Measurements from ENCODE around the gene DHX34.
"Not testable (repeated sequence)": the region's sequence is repeated elsewhere in the genome, so short reads cannot be mapped to it uniquely, and the experiment has no call there.

DHX34 gene

GRCh38 chr19:47324502-47324901 is 24.6 kb upstream of the DHX34 start:
- no peak for DNase-seq

DNA sequence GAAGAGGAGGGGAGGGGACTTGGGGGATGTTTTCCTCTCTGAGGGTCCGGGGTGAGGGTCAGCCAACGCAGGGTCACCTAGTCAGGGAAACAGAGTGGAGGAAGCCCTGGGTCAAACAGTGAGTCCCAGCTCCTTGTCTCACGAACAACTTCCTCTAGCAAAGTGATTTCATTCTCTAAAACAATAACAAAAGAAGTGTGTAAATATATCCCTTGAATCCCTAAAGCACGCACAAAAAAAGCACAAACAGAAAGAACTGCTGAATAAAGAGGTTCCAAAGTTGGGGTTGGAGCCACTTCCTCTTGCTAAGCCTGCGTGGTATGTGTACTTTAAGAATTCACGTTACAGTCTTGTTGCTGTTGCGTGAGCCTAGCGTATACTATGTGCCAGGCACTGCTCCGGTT is 18.6 kb upstream of the DHX34 start:
- DNase-seq, result no peak

DNA sequence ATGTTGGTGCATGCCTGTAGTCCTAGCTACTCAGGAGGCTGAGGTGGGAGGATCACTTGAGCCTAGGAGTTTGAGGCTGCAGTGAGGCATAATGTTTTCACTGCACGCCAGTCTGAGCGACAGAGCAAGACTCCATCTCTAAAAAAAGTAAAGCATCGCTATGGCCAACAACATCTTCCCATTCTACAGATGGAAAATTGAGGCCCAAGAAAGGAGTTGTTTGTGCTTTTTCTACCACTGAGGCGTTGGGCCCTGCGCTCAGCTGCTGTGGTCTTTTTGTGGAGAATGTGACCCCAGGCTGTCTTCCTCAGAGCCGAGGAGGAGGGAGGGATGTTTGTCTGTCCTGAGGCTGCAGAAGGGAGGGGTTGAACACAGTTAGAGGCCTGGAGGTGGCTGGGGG is 17.6 kb upstream of the DHX34 start:
- DNase-seq, result no peak

DNA sequence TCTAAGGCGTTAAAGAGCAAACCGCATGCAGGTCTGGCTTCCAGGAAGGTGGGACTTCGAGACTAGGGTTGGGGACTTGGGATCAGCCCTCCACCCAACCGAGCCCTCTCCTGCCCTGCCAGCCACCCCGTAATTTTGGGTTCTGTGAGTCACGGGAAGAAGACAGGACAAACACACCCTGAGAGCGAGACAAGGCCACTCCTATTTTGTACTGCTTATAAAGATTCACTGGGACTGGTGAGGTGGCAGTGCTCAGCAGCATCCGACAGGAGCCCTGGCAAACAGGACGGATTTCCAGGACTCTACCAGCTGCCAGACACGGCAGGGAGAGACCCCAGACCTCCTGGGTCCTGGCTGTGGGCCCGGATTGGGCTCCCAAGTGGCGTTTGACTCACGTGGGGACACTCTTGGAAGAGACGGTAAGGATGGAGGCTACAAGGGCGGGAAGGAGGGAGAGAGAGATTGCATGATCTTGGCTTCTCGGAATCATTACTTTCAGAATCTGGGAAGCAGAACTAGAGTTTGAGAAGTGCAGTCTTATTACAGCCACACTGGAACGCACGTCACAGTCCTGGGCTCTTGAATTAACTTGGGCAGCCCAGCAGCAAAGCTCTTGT is 17.1 kb upstream of the DHX34 start, which contains the start of gene C5AR2:
TSS of gene C5AR2 (plus strand) at position 245 of the 617 bp plus-strand sequence. CDS start 8,625 bp downstream, outside the sequence.
- DNase-seq, result no peak

GRCh38 chr19:47336765-47337718 is 12.1 kb upstream of the DHX34 start:
- peak; percentile 14 for DNase-seq

- no peak for DNase-seq
Measured at GRCh38 chr19:47339196-47339880, 9.8 kb upstream of the DHX34 start.

DNA sequence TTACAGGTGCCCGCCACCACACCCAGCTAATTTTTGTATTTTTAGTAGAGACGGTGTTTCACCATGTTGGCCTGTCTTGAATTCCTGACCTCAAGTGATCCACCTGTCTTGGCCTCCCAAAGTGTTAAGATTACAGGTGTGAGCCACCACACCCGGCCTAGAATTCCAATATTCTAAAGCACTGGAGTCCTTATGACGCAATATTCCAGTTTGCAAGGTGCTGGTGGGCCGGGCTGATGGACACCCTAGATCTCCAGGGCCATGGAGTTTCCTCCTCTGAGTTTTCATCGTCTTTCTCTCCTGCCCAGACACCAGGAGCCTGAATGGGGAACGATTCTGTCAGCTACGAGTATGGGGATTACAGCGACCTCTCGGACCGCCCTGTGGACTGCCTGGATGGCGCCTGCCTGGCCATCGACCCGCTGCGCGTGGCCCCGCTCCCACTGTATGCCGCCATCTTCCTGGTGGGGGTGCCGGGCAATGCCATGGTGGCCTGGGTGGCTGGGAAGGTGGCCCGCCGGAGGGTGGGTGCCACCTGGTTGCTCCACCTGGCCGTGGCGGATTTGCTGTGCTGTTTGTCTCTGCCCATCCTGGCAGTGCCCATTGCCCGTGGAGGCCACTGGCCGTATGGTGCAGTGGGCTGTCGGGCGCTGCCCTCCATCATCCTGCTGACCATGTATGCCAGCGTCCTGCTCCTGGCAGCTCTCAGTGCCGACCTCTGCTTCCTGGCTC is 8.5 kb upstream of the DHX34 start:
- no peak for DNase-seq

DNA sequence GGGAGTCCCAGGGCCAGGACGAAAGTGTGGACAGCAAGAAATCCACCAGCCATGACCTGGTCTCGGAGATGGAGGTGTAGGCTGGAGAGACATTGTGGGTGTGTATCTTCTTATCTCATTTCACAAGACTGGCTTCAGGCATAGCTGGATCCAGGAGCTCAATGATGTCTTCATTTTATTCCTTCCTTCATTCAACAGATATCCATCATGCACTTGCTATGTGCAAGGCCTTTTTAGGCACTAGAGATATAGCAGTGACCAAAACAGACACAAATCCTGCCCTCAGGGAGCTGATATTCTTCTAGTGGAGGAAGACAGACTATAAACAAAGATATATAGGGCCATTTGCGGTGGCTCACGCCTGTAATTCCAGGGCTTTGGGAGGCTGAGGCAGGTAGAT is 7.4 kb upstream of the DHX34 start:
- no peak for DNase-seq

GRCh38 chr19:47343194-47343802 is 5.8 kb upstream of the DHX34 start:
- no peak for DNase-seq

DNA sequence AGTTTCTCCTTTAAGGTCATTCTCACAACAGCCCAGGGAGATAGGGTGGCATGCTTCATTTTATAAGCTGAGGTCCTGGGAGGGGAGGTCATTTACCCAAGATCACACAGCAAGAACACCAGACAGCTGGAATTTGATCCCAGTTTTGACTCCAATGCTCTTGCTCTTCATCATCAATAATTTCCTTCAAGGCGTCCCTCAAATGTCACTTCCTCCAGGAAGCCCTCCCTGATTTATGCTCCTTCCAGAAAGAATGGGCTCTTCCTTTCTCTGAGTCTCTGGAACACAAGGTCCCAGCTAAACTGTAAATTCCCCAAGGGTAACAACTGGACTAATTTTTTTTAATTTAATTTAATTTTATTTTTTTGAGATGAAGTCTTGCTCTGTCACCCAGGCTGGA is 4.7 kb upstream of the DHX34 start:
- no peak for DNase-seq

DNA sequence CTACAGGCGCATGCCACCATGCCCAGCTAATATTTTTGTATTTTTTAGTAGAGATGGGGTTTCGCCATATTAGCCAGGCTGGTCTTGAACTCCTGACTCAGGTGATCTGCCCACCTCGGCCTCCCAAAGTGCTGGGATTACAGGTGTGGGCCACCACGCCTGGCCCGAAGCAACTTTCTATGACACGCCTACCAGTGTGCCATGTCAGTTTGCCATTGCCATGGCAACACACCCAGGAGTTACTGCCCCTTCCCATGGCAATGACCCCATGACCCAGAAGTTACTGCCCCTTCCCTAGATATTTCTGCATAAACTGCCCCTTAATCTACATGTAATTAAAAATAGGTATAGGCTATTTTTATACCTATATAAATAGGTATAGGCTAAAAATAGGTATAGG is 3.1 kb upstream of the DHX34 start:
- DNase-seq, result not testable (repeated sequence)

DNA sequence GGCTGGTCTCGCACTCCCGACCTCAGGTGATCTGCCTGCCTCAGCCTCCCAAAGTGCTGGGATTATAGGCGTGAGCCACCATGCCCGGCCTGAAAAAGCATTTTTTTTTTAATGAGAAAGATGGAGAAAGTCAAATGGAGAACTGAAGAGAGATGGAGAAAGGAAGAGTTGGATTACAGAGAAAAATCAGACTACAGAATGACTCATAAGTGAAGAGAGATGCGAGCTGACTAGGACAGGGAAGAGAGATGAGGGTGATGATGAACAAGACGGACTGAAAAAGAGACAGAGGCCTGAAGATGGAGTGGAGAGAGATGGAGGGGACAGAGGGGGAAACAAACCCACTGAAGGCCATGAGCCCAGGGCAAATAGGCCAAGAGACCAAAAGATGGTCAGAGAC is 1.5 kb downstream of the DHX34 start:
- DNase-seq, result peak; percentile 36

GRCh38 chr19:47351548-47351947 is 2.4 kb downstream of the DHX34 start:
- DNase-seq, result no peak

DNA sequence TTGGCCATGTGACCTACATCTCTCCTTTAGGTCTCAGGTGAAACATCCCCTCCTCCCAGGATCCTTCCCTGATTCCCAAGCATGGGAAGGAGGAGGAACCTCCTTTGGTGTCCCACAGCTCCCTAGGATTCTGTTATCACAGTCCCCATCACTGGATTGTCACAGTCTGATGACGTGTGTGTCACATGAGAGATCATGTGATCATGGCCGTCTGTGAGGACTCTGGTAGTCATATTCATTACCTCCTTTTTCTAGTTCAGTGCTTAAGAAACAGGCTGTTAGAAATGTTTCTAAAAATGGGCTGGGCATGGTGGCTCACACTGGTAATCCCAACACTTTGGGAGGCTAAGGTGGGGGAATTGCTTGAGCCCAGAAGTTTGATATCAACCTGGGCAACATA is 3.0 kb downstream of the DHX34 start:
- no peak for DNase-seq

GRCh38 chr19:47353307-47353712 is 4.2 kb downstream of the DHX34 start:
- DNase-seq, result no peak

DNA sequence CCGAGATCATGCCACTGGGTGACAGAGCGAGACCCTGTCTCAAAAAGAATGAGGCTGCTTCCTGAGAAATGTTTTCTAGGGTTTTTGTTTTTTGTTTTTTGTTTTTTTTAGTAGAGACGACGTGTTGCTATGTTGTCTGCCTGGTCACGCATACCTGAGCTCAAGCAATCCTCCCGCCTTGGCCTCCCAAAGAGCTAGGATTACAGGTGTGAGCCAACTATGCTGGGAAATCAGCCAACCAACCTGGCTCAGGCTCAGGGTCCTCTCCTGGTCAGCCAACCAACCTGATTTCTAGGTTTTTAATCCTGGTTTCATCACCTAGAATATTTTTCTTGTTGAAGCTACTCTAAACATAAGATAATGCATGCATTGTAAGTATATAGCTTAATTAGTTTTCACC is 7.8 kb downstream of the DHX34 start:
- no peak for DNase-seq

DNA sequence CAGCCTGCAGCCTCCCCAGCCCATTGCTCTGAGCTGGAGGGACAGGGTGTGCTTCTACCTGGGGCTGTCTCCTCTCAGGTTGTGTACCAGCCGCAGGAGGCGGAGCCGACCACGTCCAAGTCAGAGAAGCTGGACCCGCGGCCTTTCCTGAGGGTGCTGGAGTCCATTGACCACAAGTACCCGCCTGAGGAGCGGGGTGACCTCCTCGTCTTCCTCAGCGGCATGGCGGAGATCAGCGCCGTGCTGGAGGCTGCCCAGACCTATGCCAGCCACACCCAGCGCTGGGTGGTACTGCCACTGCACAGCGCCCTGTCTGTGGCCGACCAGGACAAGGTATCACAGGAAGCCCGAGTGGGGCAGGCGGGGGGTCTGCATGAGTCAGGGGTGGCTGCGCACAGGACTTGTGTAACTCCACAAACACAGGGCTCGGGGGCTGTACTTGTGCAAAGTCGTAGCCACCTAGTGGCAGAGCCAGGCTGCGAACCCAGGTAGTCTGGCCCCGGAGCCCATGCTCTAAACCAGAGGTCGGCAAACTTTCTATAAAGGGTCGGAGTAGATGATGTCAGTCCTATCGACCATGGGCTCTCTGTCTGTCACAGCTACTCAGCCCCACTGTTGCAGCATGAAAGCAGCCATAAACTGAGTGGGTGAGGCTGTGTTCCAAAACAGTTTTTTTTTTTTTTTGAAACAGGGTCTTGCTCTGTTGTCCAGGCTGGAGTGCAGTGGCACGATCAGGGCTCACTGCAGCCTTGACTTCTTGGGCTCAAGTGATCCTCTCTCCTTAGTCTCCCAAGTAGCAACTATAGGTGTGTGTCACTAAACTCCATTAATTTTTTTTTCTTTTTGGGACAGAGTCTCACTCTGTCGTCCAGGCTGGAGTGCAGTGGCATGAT is 8.9 kb downstream of the DHX34 start:
- no peak for DNase-seq

GRCh38 chr19:47358936-47359335 is 9.8 kb downstream of the DHX34 start:
- no peak for DNase-seq

DNA sequence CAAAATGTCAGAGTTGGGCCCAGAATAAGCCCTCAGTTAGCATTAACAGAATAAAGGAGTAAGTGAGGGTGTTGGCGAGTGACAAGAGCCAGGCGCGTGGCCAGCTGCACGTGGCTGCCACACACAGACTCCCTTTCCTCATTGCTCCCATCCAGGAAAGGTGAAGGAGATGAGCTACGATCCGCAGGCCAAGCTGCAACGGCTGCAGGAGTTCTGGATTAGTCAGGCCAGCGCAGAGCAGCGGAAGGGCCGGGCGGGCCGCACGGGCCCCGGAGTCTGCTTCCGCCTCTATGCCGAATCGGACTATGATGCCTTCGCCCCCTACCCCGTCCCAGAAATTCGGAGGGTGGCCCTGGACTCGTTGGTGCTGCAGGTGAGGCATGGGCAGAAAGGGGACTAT is 13.2 kb downstream of the DHX34 start:
- no peak for DNase-seq

DNA sequence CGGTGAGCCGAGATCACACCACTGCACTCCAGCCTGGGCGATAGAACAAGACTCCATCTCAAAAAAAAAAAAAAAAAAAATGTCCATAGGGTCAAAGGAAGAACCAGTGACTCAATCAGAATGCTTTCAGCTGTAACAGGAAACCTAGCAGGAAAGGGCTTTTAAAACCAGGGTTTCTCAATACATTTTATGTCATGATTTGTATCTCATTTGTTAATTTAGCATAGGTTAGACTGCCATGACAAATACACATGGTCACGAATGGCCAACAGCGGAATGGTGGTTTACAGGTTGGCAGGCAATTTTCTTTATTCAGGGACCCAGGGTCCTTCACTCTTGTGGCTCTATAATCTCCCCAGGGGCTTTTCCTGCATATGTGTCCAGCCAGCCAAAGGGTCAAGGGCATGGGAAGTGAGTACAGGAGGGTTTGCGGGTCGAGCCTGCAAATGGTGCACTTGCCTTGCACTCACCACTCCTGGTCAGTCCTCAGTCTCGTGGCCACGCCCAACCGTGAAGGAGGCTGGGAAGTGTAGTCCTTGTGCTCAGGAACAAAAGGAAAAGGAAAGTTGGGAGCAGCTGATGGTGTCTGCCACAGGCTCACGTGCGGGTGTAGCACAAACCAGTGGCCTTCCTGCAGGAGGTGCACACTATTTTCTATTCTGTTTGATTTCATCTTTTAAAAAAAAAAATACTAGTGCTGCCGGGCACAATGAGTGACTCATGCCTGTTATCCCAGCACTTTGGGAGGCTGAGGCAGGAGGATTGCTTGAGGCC is 14.8 kb downstream of the DHX34 start:
- no peak for DNase-seq

DNA sequence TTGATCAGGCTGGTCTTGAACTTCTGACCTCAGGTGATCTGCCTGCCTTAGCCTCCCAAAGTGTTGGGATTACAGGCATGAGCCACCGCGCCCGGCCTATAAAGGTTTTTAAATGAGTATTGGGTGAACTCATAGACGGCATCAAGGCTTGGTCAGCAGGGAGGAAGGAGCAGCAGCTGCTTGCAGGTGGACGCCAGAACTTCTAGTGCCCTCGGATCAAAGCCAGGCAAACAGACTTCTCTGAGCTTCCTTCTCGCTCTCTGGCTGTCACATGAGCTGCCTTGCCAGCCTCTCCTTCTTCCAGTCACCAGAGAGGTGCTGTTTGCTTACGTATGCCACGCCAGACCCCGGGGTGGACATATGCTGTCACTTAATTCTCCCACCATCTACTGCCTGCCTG is 16.3 kb downstream of the DHX34 start:
- DNase-seq, result not testable (repeated sequence)

Measured in activated CD4-positive, alpha-beta T cell treated with anti-CD3 and anti-CD28 coated beads, Interleukin-2, amount 50 U/mL, for 16 hours (primary cell).